Measurements from ENCODE around the gene CWC15. TPM values are rescaled to one million over a fixed set of nuclear protein-coding genes. Genes with fewer than 3 reads are reported as not detected.
A peak's percentile ranks its signal among the peaks of the same experiment; 100 is the strongest.
"Not testable (repeated sequence)": the region's sequence is repeated elsewhere in the genome, so short reads cannot be mapped to it uniquely, and the experiment has no call there.

CWC15 gene
- total RNA-seq, result 100 to 1,000 TPM; 121 to 124 TPM
- polyA plus RNA-seq (2013, experiment 1 of 2), result 48.3 TPM
- polyA plus RNA-seq (2013, experiment 2 of 2), result 49.0 TPM
- 43.6 to 102 (median 61.7) reads per million in 172 experiments for total RNA-seq

GRCh38 chr11:94973099-94973968 is at the start of gene CWC15, which contains the start of gene KDM4D:
Gene CWC15 (minus strand): TSS chr11:94973556. CDS start chr11:94972185, 1,371 bp downstream.
Gene KDM4D (plus strand): TSS chr11:94973709. CDS start chr11:94997373, 23,664 bp downstream.
- H3K4me1 ChIP-seq (ENCODE audit: insufficient read depth, low read length), result no peaks in the 10 kb centered on the region
- intact Hi-C loops (cut with DNase I, micrococcal nuclease), result loop anchor here (2.0 to 10.0 kb wide), 9 partner anchors 49 to 1231 kb away; partner anchors contain the start of genes ANKRD49 (in 1 of the 2), C11orf54 (in 1 of the 2), FUT4 (in 1 of the 2) and MED17 (in 1 of the 2)
- H3K27ac ChIP-seq (ENCODE audit: low read depth in 1 of 2, low read length in 2 of 2), result peak within 1 kb of the TSS; percentile 68 to 77
- ChIA-PET CTCF (interaction anchor here (0.8 to 1.2 kb wide), 3 partner anchors 9 to 817 kb away, joined by 3 to 4 read pairs (median 3); partner anchors contain the start of genes CEP57 and SRSF8), POLR2A (interaction anchor here (0.5 to 5.2 kb wide), 22 partner anchors 9 to 1417 kb away, joined by 3 to 82 read pairs (median 4); partner anchors contain the start of genes C11orf54, CCDC82, CEP57 and ENDOD1)
- H3K9me3 ChIP-seq (ENCODE audit: control insufficient read depth in 1 of 2, insufficient read depth in 1 of 2, low read length in 2 of 2), result no peaks in the 10 kb centered on the region
- ATAC-seq (ENCODE audit: poor library complexity) (peak; percentile 99), DNase-seq (peak; percentile 89 to 97 (median 92))
- Mint-ChIP-seq H3K9me3 (peaks cover 2% of the 10 kb centered on the region), H3K4me1 (ENCODE audit: low read depth) (peaks cover 42% of the 10 kb centered on the region), H3K27ac (peak within 1 kb of the TSS; percentile 92), H3K36me3 (ENCODE audit: low read depth) (peaks cover 54% of the 10 kb centered on the region), H3K4me3 (peak within 1 kb of the TSS; percentile 99), H3K27me3 (no peaks in the 10 kb centered on the region)
- peak within 1 kb of the TSS; percentile 89 for H3K4me3 ChIP-seq (ENCODE audit: low read length)
- TF ChIP-seq, protein P1, sequence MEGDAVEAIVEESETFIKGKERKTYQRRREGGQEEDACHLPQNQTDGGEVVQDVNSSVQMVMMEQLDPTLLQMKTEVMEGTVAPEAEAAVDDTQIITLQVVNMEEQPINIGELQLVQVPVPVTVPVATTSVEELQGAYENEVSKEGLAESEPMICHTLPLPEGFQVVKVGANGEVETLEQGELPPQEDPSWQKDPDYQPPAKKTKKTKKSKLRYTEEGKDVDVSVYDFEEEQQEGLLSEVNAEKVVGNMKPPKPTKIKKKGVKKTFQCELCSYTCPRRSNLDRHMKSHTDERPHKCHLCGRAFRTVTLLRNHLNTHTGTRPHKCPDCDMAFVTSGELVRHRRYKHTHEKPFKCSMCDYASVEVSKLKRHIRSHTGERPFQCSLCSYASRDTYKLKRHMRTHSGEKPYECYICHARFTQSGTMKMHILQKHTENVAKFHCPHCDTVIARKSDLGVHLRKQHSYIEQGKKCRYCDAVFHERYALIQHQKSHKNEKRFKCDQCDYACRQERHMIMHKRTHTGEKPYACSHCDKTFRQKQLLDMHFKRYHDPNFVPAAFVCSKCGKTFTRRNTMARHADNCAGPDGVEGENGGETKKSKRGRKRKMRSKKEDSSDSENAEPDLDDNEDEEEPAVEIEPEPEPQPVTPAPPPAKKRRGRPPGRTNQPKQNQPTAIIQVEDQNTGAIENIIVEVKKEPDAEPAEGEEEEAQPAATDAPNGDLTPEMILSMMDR (IDR thresholded peaks at IDR 0.05), result no peak
- H3K27me3 ChIP-seq (ENCODE audit: control insufficient read depth in 1 of 2, insufficient read depth in 2 of 2, low read length in 2 of 2), result no peaks in the 10 kb centered on the region
- H3K36me3 ChIP-seq (ENCODE audit: insufficient read depth, low read length), result peaks cover 39% of the 10 kb centered on the region

DNA sequence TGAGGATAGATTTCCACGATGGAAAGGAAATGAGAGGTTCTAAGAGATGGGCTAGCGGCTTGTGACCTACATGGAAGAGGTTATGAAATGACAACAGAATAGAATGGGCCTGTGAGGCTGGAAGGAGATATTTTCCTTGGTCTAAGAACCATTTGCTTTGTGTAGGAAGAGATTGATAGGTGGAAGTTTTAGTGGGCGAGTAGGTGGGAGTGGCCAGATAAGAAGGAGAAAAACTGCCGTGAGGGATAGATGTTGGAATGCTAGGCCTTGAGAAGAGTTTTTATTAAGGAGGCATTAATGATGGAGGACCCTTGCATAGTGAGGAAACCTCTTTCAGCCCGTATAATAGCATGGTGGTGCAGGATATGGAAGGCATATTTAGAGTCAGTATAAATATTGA is 48.1 kb upstream of the CWC15 start:
- H3K4me1 Mint-ChIP-seq (ENCODE audit: low read depth); H3K4me3 Mint-ChIP-seq; H3K27me3 ChIP-seq (ENCODE audit: control insufficient read depth in 1 of 2, insufficient read depth in 2 of 2, low read length in 2 of 2); H3K9me3 ChIP-seq (ENCODE audit: control insufficient read depth in 1 of 2, insufficient read depth in 1 of 2, low read length in 2 of 2); DNase-seq; intact Hi-C loops (cut with DNase I, micrococcal nuclease); H3K27ac Mint-ChIP-seq; H3K36me3 Mint-ChIP-seq (ENCODE audit: low read depth); H3K4me3 ChIP-seq (ENCODE audit: low read length); POLR2A ChIA-PET; H3K4me1 ChIP-seq (ENCODE audit: insufficient read depth, low read length); H3K27me3 Mint-ChIP-seq; H3K36me3 ChIP-seq (ENCODE audit: insufficient read depth, low read length); H3K27ac ChIP-seq (ENCODE audit: low read depth in 1 of 2, low read length in 2 of 2); H3K9me3 Mint-ChIP-seq; ATAC-seq (ENCODE audit: poor library complexity); CTCF ChIA-PET: not testable (repeated sequence)

GRCh38 chr11:95016139-95016538 is 42.8 kb upstream of the CWC15 start:
- H3K4me1 ChIP-seq (ENCODE audit: insufficient read depth, low read length), result no peaks in the 10 kb centered on the region
- Mint-ChIP-seq H3K27ac (no peak overlapping the region), H3K4me1 (ENCODE audit: low read depth) (no peaks in the 10 kb centered on the region), H3K27me3 (peaks cover 11% of the 10 kb centered on the region), H3K9me3 (no peaks in the 10 kb centered on the region), H3K36me3 (ENCODE audit: low read depth) (no peaks in the 10 kb centered on the region), H3K4me3 (no peak overlapping the region)
- no peaks in the 10 kb centered on the region for H3K36me3 ChIP-seq (ENCODE audit: insufficient read depth, low read length)
- TF ChIP-seq, protein P1 (IDR thresholded peaks at IDR 0.05), result no peak
- POLR2A ChIA-PET, result no interaction called here
- intact Hi-C loops (cut with DNase I, micrococcal nuclease), result no loop called here
- peaks cover 0 to 4% of the 10 kb centered on the region in 2 experiments for H3K9me3 ChIP-seq (ENCODE audit: control insufficient read depth in 1 of 2, insufficient read depth in 1 of 2, low read length in 2 of 2)
- no peak overlapping the region for H3K4me3 ChIP-seq (ENCODE audit: low read length)
- peaks cover 7 to 9% of the 10 kb centered on the region in 2 experiments for H3K27me3 ChIP-seq (ENCODE audit: control insufficient read depth in 1 of 2, insufficient read depth in 2 of 2, low read length in 2 of 2)
- ATAC-seq (ENCODE audit: poor library complexity), result no peak
- CTCF ChIA-PET, result no interaction called here
- no peak overlapping the region for H3K27ac ChIP-seq (ENCODE audit: low read depth in 1 of 2, low read length in 2 of 2)
- no peak for DNase-seq

Measured in CD4-positive, alpha-beta T cell (primary cell).